NCI-H526 treated with DMSO at 0.1 percent for 48 hours (cell line): ENCODE measurements around the gene NTM.
A peak's percentile ranks its signal among the peaks of the same experiment; 100 is the strongest.

Experiments used
- DNase-seq: peaks from one replicate; lab custom pipeline; 2025; lab: John Stamatoyannopoulos, UW

NTM gene

DNA sequence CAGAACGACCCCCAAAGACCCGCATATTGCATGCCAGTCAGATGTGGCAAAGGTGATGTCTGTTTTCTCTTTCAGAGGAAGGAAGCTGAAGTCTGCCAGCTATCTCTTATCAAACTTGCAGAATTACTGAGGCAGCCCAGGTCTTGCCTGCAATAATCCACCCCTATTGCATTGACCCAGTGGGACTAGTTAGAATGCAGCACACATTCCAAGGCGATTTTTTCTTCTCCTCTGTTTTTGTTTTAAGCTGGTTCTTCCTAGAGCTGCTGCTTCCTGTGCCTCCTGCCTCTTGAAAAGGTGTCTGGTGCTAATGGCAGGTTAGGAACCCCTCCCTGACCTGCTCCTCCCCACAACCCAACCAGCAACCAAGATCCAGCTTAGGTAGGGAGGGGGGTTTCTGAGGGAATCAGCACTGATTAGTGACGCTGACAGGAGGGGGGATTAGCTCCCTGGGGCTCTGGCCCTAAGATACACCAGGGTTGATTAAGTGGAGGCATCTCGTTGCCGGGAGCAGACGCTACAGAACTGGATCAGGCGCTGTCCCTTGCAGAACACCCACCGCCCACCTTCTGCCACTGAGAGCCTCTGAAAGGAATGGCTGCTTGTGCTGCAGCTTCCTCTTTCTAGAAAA is 2.8 kb downstream of the NTM start:
- DNase-seq: no peak

DNA sequence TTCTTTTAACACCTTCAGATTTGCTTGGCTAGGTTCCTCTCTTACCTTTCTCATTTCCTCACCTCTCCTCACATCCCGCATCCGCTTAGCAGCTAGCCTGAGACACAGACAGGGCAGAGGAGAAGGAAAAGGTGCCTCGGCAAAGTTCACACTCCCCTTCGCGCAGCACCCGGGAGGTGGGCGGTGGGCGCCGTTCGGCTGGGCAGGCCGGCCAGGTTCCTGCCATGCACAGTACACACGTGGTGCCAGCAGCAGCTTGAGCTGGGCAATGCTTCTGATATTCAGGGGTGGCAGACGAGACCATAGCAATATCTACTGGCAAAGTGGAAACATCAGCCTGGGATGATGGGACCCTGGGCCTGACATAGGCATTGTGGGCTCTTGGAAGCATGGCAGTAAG is 3.3 kb downstream of the NTM start:
- no peak for DNase-seq

DNA sequence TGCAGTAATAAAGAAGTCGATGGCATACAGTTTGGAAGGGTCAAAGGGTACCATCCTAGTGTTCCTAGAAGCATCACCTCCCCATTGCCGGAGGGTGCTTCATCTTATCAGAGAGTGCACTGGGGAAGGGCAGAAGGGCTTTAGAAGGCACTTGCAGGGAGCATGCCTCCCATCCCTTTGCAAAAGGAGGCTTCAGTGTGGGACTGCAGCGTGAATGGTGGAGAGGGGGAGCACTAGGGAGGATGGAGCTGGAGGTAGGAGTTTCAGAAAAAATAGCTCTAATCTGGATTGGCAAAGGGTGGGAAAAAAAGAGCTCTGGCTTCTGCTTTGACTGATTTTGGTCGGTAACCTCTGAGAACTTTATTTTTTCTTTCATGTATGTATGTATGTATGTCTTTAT is 5.0 kb downstream of the NTM start:
- DNase-seq: no peak

DNA sequence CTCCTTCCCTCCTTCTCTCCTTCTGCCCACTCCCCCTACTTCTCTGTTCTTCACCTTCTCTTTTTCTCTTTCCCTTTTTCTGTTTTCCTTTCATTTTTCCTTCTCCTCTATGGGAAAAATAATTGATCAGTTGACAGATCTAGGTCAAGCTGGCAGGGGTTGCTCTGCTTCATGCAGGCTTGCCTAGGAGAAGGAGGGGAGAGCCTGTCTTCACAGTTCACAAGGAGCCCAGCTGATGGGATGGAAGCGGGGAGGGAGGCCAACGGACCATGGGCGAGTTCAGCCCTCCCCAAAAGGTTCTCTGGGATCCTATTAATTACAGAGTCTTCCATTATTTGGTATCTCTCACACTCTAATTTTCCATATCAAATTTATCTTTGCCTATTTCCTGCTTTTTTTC is 5.5 kb downstream of the NTM start:
- no peak for DNase-seq

DNA sequence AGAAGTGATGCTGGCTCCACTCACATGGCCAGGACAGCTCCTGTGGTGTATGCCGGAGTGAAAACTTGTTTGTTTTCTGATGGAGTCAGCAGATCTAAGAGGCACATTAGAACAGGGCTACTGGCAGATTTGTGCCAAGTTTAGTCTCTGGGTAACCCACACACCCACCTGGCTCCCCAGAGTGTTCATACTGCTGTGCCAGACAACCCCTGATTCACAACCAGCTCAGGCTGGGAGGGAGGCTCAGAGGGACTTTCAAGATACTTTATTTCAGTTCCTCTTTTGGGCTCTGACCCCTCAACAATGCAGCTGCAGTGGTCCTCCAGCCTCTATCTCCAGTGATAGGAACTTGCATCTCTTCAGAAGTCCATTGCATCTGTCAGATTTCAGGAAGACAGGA is 8.5 kb downstream of the NTM start:
- no peak for DNase-seq

GRCh38 chr11:131385763-131386390 is 15.5 kb downstream of the NTM start:
- DNase-seq: peak; percentile 74

DNA sequence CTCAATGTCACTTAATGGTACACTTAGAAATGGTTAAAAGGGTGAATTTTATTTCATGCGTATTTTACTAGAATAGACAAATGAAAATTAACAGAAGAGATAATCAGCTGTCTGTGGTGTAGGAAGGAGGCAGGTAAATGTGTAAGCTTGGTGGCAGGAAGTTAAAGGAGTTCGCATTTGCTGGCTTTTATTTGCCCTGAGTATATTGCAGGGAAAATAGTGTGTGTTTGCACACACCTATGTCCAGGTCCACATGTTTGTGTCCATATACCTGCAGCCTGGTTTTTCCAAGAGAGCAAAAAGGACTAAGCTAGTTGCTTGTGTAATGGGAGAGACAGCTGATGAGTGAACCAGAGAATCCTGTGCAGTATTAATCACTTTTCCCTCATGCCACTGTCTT is 16.0 kb downstream of the NTM start:
- DNase-seq: no peak

GRCh38 chr11:131388030-131388429 is 17.6 kb downstream of the NTM start:
- DNase-seq: no peak

- no peak for DNase-seq
These were observed 19.2 kb downstream of the NTM start for GRCh38 chr11:131389582-131389981.

DNA sequence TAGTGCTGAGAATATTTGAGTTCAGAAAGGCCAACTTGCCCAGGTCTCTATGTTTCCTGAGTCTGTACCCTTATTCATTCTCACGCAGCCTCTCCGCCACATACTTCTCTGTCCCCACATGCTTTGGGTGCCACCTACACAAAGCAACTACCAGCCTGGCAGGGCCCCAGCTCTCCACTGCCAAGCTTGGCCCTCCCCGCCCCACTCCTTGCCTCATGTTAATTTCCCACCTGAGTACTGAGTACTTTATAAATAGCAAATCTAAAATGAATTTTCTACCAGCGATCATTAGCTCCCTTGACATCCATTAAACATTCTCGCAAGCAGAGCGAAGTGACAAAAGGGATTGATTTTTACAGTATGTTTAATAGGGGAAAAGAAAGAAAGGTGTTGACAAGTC is 20.8 kb downstream of the NTM start:
- DNase-seq: no peak

DNA sequence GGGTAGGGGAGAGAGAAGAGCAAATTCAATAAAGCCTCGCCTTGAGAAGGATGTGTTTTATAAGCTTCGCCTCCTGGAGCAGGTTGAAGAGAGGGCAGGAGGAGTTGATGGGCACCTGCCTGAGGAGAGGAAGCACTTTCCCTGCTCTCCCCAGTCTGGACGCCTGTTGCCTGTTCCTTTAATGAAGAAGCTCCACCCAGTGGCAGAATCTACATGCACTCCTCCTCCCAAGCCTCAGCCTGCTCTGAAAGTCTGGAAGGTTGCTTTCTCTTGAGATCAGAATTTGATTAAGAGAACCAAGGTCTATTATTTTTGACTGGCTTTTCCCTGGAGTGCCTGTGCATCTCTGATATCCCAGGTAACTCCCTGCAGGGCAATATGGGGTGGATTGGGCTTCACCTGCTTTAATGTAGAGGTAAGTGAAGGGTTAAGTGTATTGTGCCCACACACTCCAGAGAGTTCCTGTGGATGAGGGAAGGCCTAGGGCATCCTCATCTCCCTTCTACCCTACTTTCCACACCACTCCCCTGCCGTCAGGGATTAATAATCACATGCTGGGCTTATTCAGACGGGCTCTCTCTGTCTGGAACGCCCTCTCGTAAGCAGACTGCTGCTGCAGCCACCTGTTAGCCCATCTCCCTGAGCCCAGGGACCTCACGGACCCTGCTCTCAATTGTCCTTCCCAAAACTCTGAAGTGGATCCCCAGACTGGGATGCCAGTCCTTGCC is 22.3 kb downstream of the NTM start:
- peak; percentile 46 for DNase-seq

- no peak for DNase-seq
These were observed 23.3 kb downstream of the NTM start for GRCh38 chr11:131393691-131394090.

- DNase-seq: no peak
These were observed 27.3 kb downstream of the NTM start for GRCh38 chr11:131397675-131398074.

GRCh38 chr11:131402040-131402439 is 31.6 kb downstream of the NTM start:
- DNase-seq: no peak

GRCh38 chr11:131404010-131404409 is 33.6 kb downstream of the NTM start:
- no peak for DNase-seq

DNA sequence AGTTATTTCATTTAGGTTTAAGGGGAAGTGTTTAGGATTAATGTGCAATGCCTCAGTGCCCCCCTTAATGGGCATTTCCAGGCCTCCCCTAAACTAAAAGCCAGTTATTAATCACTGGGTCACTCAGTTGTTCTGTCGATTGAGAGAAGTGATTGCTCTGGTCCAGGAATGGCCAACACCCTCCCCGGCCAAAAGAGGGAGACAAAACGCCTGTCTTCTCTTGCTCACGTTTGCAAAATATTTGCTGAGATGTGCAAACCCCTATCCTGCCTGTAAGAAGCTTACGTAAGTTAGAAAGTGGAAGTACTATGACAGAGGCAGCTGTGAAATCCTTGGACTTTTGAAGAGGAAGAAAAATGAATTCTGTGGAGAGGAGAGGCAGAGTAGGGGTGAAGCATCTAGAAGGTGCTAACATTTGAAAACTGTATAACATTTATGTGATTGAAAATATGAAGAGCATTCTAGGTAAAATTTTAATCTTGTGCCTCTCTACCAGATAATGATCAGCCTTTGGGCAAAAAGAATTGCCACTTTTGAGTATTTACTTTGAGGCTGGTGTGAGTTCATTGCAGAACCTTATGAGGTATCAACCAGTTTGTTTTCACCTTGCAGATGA is 37.7 kb downstream of the NTM start:
- DNase-seq: peak; percentile 66

GRCh38 chr11:131409345-131409744 is 38.9 kb downstream of the NTM start:
- DNase-seq: no peak

GRCh38 chr11:131411636-131412035 is 41.2 kb downstream of the NTM start:
- no peak for DNase-seq

- DNase-seq: no peak
These were observed 41.6 kb downstream of the NTM start for GRCh38 chr11:131412061-131412460.

- DNase-seq: no peak
These were observed 42.8 kb downstream of the NTM start for GRCh38 chr11:131413217-131413616.

DNA sequence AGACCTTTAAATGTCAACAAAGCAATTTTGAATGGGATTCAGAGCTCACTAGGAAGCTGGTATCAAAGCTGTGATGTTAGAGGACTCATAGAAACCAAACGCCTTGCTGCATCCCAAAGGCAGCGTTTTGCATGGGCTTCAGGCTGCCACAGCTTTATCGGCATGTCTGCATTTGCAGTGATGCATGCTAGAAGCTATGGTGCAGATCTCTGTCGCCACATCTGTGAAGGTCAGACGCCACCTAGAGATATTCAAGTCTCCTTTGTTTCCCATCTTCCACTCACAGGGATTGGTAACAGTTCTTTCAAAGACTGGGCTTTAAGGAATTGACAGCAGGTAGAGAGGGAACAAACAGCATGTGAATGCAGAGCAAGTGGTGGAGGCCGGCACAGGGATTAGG is 47.8 kb downstream of the NTM start:
- DNase-seq: no peak

GRCh38 chr11:131421066-131421855 is 50.8 kb downstream of the NTM start:
- no peak for DNase-seq
